Neutrophil (primary cell): Measurements from ENCODE around the gene TTC3.

Experiments
- H3K27ac ChIP-seq: fragments of 200-600 bp; sonication (generic); 2 replicates; pipeline ENCODE4 v1.5.1; 2016; ENCODE audit warnings: mild to moderate bottlenecking, moderate library complexity
- H3K27me3 ChIP-seq: fragments of 200-600 bp; sonication (generic); 2 replicates; pipeline ENCODE4 v1.6.0; 2016; ENCODE audit warnings: mild to moderate bottlenecking
- H3K36me3 ChIP-seq: fragments of 200-600 bp; sonication (generic); 2 replicates; pipeline ENCODE4 v1.5.1; 2017
- H3K4me1 ChIP-seq, 2 experiments: fragments of 200-600 bp in 1 of 2; sonication (generic) in 1 of 2; 1 replicate in 1 of 2; 2 replicates in 1 of 2; pipeline versions ENCODE4 v1.5.1 to v1.6.1; 2013 to 2016; ENCODE audit warnings: low read depth in 1 of 2, low read length in 1 of 2, mild to moderate bottlenecking in 1 of 2, moderate library complexity in 1 of 2; ENCODE audit not compliant: control insufficient read depth in 1 of 2, insufficient read depth in 1 of 2
- H3K4me3 ChIP-seq, 2 experiments: fragments of 200-600 bp in 1 of 2; sonication (generic) in 1 of 2; 1 replicate in 1 of 2; 2 replicates in 1 of 2; pipeline ENCODE4 v1.5.1; 2013 to 2016; ENCODE audit warnings: low read depth in 1 of 2, low read length in 1 of 2, mild to moderate bottlenecking in 1 of 2, moderate library complexity in 1 of 2
- H3K9me3 ChIP-seq: fragments of 200-600 bp; sonication (generic); 2 replicates; pipeline ENCODE4 v1.5.1; 2016
- CTCF ChIP-seq: fragments of 200-600 bp; sonication (generic); IDR thresholded peaks from 2 replicates; pipeline ENCODE4 v1.5.1; 2016; ENCODE audit warnings: antibody characterized with exemption

The TTC3 gene

GRCh38 chr21:37193006-37193405, 120.0 kb downstream of the TTC3 start:
- no peak for TF ChIP-seq CTCF
- Histone ChIP-seq H3K27ac (no peak overlapping the region), H3K27me3 (no peaks in the 10 kb centered on the region), H3K9me3 (no peaks in the 10 kb centered on the region), H3K4me3 (no peak overlapping the region), H3K36me3 (peaks cover 72% of the 10 kb centered on the region), H3K4me1 (no peaks in the 10 kb centered on the region)

- TF ChIP-seq CTCF = no peak
- no peak overlapping the region for H3K4me3 ChIP-seq
- no peaks in the 10 kb centered on the region for H3K4me1 ChIP-seq
- no peaks in the 10 kb centered on the region for H3K27me3 ChIP-seq
- no peaks in the 10 kb centered on the region for H3K9me3 ChIP-seq
- H3K27ac ChIP-seq = no peak overlapping the region
- H3K36me3 ChIP-seq = peaks cover 72% of the 10 kb centered on the region
Measured at GRCh38 chr21:37193676-37194075, 120.6 kb downstream of the TTC3 start.

- Histone ChIP-seq H3K4me3 (no peak overlapping the region), H3K27ac (no peak overlapping the region), H3K4me1 (no peaks in the 10 kb centered on the region), H3K27me3 (no peaks in the 10 kb centered on the region), H3K9me3 (no peaks in the 10 kb centered on the region), H3K36me3 (peaks cover 72% of the 10 kb centered on the region)
- no peak for TF ChIP-seq CTCF
Measured at GRCh38 chr21:37195059-37195458, 122.0 kb downstream of the TTC3 start.

- peaks cover 72% of the 10 kb centered on the region for H3K36me3 ChIP-seq
- H3K27me3 ChIP-seq = no peaks in the 10 kb centered on the region
- no peaks in the 10 kb centered on the region for H3K9me3 ChIP-seq
- no peak overlapping the region for H3K27ac ChIP-seq
- H3K4me1 ChIP-seq = no peaks in the 10 kb centered on the region
- no peak for TF ChIP-seq CTCF
- no peak overlapping the region for H3K4me3 ChIP-seq
Measured at GRCh38 chr21:37195610-37196009, 122.6 kb downstream of the TTC3 start.

- Histone ChIP-seq H3K36me3 (peaks cover 76% of the 10 kb centered on the region), H3K27ac (no peak overlapping the region), H3K27me3 (no peaks in the 10 kb centered on the region)
Measured at GRCh38 chr21:37196847-37197246, 123.8 kb downstream of the TTC3 start.

More at GRCh38 chr21:37196847-37197246, 123.8 kb downstream of the TTC3 start:
- H3K9me3 ChIP-seq = no peaks in the 10 kb centered on the region
- TF ChIP-seq CTCF = no peak
- no peaks in the 10 kb centered on the region for H3K4me1 ChIP-seq
- H3K4me3 ChIP-seq = no peak overlapping the region
